Fibroblast of the aortic adventitia (primary cell): Measurements from ENCODE around the gene HLTF. TPM values are rescaled to one million over a fixed set of nuclear protein-coding genes. Genes with fewer than 3 reads are reported as not detected.

ENCODE experiments used
- DNase-seq: peaks from one replicate; pipeline ENCODE4 v3.0.0-alpha.2; 2010; ENCODE audit warnings: low read depth
- H3K4me3 ChIP-seq: 2 replicates; pipeline ENCODE4 v1.5.1; 2011; ENCODE audit warnings: low read depth, mild to moderate bottlenecking, control low read depth, low read length, moderate library complexity
- total RNA-seq: library from RNA; depleted of rRNA; stranded (reverse); fragments of >200 nt; gene quantifications from 2 replicates; pipeline ENCODE4 v1.2.3, GENCODE V29; 2012; ENCODE audit warnings: low replicate concordance
- TF ChIP-seq, protein P1 (sequence below): IDR thresholded peaks from 2 replicates; pipeline ENCODE4 v1.5.1; 2011; ENCODE audit warnings: mild to moderate bottlenecking, low read length, control low read depth, inconsistent platforms; ENCODE audit not compliant: insufficient read depth

HLTF gene
- total RNA-seq, 1 donor, result 61.4 TPM

DNA sequence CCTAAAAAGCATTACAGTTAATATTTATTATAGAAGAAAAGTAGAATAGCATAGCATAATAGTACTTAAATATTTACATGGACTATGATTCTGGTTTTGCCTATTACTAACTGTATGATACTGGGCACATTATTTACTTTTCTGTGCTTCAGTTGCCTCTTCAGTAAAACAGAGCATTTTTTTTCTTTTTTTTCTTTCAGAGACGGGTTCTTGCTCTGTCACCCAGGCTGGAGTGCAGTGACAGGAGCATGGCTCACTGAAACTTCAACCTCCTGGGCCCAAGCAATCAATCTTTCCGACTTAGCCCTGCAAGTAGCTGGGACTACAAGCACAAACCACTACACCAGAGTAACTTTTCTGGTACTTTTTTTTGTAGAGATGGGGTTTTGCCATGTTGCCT is 48.0 kb downstream of the HLTF start:
- TF ChIP-seq, protein P1, sequence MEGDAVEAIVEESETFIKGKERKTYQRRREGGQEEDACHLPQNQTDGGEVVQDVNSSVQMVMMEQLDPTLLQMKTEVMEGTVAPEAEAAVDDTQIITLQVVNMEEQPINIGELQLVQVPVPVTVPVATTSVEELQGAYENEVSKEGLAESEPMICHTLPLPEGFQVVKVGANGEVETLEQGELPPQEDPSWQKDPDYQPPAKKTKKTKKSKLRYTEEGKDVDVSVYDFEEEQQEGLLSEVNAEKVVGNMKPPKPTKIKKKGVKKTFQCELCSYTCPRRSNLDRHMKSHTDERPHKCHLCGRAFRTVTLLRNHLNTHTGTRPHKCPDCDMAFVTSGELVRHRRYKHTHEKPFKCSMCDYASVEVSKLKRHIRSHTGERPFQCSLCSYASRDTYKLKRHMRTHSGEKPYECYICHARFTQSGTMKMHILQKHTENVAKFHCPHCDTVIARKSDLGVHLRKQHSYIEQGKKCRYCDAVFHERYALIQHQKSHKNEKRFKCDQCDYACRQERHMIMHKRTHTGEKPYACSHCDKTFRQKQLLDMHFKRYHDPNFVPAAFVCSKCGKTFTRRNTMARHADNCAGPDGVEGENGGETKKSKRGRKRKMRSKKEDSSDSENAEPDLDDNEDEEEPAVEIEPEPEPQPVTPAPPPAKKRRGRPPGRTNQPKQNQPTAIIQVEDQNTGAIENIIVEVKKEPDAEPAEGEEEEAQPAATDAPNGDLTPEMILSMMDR, result no peak
- no peak for DNase-seq
- H3K4me3 ChIP-seq, result no peak overlapping the region

DNA sequence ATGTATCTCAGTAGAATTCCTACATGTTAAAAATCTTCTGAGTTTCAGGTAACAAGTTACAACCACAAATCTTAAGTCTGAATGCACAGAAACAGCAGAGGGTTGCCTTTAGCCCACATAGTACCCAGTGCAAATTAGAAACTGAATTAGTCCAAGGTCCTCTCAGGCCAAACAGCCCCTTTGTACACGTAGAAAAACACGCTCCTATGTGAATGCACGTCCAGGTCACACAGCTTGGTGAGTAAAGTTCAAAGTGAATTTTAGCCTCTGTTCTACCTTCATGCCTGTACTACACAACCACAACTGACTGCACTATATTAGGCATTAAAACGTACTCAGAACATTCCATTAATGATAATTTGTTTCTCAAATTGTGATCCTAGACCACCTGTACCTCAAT is 48.6 kb downstream of the HLTF start:
- H3K4me3 ChIP-seq, result no peak overlapping the region
- TF ChIP-seq, protein P1, result no peak
- no peak for DNase-seq

DNA sequence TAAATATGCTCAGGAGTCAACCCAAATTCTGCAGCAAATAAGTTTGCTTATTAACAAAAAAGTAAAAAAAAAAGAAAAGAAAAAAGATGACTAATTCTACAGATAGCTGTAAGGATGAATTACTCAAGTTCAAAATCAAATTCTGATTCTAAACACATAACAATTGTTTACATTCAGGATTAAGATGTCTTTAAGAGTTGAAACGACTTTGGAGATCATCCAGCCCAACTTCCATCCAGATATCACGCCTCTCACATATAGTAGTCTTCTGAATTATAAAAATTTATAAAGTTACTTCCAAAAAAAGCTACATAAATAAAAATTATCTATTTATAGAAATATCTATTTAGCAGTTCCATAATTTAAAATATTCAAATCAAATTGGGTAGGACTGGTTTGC is 55.2 kb downstream of the HLTF start:
- DNase-seq, result no peak
- H3K4me3 ChIP-seq, result no peak overlapping the region
- TF ChIP-seq, protein P1, result no peak

DNA sequence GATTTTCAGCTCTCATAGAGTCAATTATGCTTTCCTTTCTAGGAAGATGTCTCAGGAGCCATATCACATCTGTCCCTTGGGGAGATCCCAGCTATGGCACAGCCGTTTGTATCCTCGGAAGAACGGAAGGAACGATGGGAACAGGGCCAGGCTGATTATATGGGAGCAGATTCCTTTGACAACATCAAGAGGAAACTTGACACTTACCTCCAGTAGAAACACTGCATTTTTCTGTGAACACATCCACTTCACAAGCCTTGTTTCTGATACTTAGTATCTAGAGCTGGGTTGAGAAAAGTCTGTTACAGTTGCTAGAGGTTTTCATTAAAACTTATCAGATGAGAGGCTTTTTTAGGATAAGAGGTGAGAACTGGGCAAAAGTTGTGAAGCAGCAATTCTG is 59.6 kb downstream of the HLTF start:
- H3K4me3 ChIP-seq, result no peak overlapping the region
- TF ChIP-seq, protein P1, result no peak
- no peak for DNase-seq

DNA sequence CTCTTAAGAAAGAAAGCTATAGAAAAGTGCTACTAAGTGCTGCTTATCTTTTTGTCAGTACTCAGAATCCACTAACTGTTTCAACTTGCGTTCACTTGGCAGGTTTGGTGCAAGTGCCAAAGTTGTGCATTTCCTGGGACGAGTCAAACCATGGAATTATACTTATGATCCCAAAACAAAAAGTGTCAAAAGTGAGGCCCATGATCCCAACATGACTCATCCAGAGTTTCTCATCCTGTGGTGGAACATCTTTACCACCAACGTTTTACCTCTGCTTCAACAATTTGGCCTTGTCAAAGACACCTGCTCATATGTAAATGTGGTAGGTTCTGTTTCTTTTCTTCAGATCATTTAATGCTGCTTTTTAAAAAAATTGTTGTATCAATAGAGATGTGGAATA is 62.4 kb downstream of the HLTF start:
- TF ChIP-seq, protein P1, result no peak
- DNase-seq, result no peak
- no peak overlapping the region for H3K4me3 ChIP-seq

DNA sequence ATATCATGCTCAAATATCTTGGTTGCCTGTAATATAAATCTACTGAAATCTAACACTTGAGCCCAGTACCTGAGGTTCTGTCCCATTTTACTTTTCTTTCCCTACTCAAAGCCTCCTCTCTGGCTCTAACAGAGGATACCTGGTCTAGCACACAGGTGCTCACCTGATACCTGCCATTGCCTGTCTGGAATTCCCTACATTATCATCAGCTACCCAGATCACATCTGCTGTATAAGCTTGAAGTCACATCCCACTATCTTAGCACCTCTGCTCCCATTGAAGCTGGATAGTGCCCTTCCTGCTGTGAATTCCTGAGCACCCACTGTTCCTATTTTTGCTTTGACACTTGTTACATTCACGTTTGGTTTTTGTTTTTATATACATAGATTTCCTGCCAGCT is 64.5 kb downstream of the HLTF start:
- DNase-seq, result no peak
- H3K4me3 ChIP-seq, result no peak overlapping the region
- TF ChIP-seq, protein P1, result no peak

DNA sequence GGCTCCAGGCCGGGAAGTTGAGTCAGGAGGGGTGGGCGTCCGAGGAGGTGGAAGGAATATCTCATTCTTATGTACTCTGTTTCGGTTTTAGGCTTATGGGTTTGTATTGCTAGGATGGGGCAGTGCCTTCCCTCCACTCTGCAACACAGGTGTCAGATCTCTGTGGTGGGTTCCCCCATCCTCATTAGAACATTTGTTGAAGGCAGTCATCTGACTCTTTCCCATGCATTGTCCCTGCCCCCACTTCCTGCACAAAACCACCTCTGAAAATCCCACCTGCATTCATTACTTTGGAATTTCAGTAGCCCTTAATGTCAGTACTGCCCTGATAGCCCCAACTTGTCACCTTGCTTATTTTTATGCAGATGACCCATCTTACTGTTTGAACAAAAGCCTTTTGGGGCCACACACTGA is 65.5 kb downstream of the HLTF start:
- TF ChIP-seq, protein P1, result no peak

More for the DNA sequence above, 65.5 kb downstream of the HLTF start:
- no peak overlapping the region for H3K4me3 ChIP-seq
- DNase-seq, result no peak
